WTC11 (cell line): ENCODE results near the gene NAAA. TPM values are rescaled to one million over a fixed set of nuclear protein-coding genes. Genes with fewer than 3 reads are reported as not detected.

Source experiments
- ATAC-seq: fragments of 200-7000 bp; cut with Tn5 transposase; 2 replicates; pipeline ENCODE4 v1.10.0; 2021; ENCODE audit warnings: mild to moderate bottlenecking, moderate library complexity
- CTCF ChIA-PET: fragments of 300-600 bp; sonication (Branson Sonifier 250); formaldehyde crosslinking; loops from one replicate; lab custom pipeline; 2021; ENCODE audit warnings: antibody characterized with exemption; lab: Charles Lee
- POLR2A ChIA-PET: fragments of 350-600 bp; sonication (Branson Sonifier 250); formaldehyde crosslinking; loops from one replicate; lab custom pipeline; 2021; ENCODE audit warnings: antibody characterized with exemption; lab: Charles Lee
- DNase-seq: peaks from one replicate; pipeline ENCODE4 v3.0.0; 2021; ENCODE audit warnings: low spot score
- H3K27ac Mint-ChIP-seq: 2 replicates; pipeline ENCODE4 v1.8.0; 2021; ENCODE audit warnings: mixed read lengths
- H3K27me3 Mint-ChIP-seq: 2 replicates; pipeline ENCODE4 v1.8.0; 2021; ENCODE audit warnings: low read depth, mild to moderate bottlenecking, moderate library complexity, mixed read lengths
- H3K36me3 Mint-ChIP-seq: 2 replicates; pipeline ENCODE4 v1.8.0; 2021; ENCODE audit warnings: mixed read lengths
- H3K4me1 Mint-ChIP-seq: 2 replicates; pipeline ENCODE4 v1.8.0; 2022; ENCODE audit warnings: mixed read lengths
- H3K4me3 Mint-ChIP-seq: 2 replicates; pipeline ENCODE4 v1.8.0; 2021; ENCODE audit warnings: mild to moderate bottlenecking, moderate library complexity, mixed read lengths
- H3K9me3 Mint-ChIP-seq: 2 replicates; pipeline ENCODE4 v1.8.0; 2021; ENCODE audit warnings: mixed read lengths
- ESRRA ChIP-seq: sonication (generic); formaldehyde crosslinking; IDR thresholded peaks from 2 replicates; pipeline ENCODE4 v1.8.1; 2022; ENCODE audit warnings: mild to moderate bottlenecking, missing genetic modification reagents, borderline replicate concordance
- GABPB1 ChIP-seq: sonication (generic); formaldehyde crosslinking; IDR thresholded peaks from 2 replicates; pipeline ENCODE4 v1.8.1; 2023; ENCODE audit warnings: mild to moderate bottlenecking, missing genetic modification reagents
- GRHL2 ChIP-seq: fragments of 250-450 bp; sonication (Bioruptor Pico); IDR thresholded peaks from 2 replicates; pipeline ENCODE4 v1.8.0; 2022; ENCODE audit warnings: mild to moderate bottlenecking, moderate library complexity; ENCODE audit not compliant: insufficient replicate concordance, severe bottlenecking
- JUN ChIP-seq: sonication (generic); formaldehyde crosslinking; IDR thresholded peaks from 2 replicates; pipeline ENCODE4 v1.8.0; 2023; ENCODE audit warnings: mild to moderate bottlenecking, missing genetic modification reagents
- MYBL2 ChIP-seq: sonication (generic); formaldehyde crosslinking; IDR thresholded peaks from 2 replicates; pipeline ENCODE4 v1.8.1; 2023; ENCODE audit warnings: mild to moderate bottlenecking, moderate library complexity, missing genetic modification reagents
- NR1H2 ChIP-seq: sonication (generic); formaldehyde crosslinking; IDR thresholded peaks from 2 replicates; pipeline ENCODE4 v1.9.0; 2021; ENCODE audit warnings: mild to moderate bottlenecking, moderate library complexity, missing genetic modification reagents
- SOX15 ChIP-seq: fragments of 250-450 bp; sonication (Bioruptor Pico); IDR thresholded peaks from 2 replicates; pipeline ENCODE4 v1.9.0; 2021; ENCODE audit warnings: mild to moderate bottlenecking
- TEAD4 ChIP-seq: sonication (generic); formaldehyde crosslinking; IDR thresholded peaks from 2 replicates; pipeline ENCODE4 v1.8.0; 2022; ENCODE audit warnings: mild to moderate bottlenecking, missing genetic modification reagents
- TP53 ChIP-seq: sonication (generic); formaldehyde crosslinking; IDR thresholded peaks from 2 replicates; pipeline ENCODE4 v1.8.1; 2023; ENCODE audit warnings: mild to moderate bottlenecking, missing genetic modification reagents
- ZNF423 ChIP-seq: fragments of 250-450 bp; sonication (Bioruptor Pico); IDR thresholded peaks from 2 replicates; pipeline ENCODE4 v2.1.2; 2022; ENCODE audit warnings: mild to moderate bottlenecking, moderate library complexity
- ZNF671 ChIP-seq: fragments of 250-450 bp; sonication (Bioruptor Pico); IDR thresholded peaks from 2 replicates; pipeline ENCODE4 v1.8.0; 2021; ENCODE audit warnings: mild to moderate bottlenecking
- total RNA-seq: library from RNA; stranded (reverse); gene quantifications from 3 replicates; pipeline ENCODE4 v1.2.3, GENCODE V29; 2021
- TF ChIP-seq, protein P1 (sequence below): sonication (generic); formaldehyde crosslinking; IDR thresholded peaks from 2 replicates; pipeline ENCODE4 v1.8.1; 2023; ENCODE audit warnings: mild to moderate bottlenecking, missing genetic modification reagents
- TF ChIP-seq, protein P2 (sequence below): sonication (generic); formaldehyde crosslinking; IDR thresholded peaks from 2 replicates; pipeline ENCODE4 v1.8.1; 2022; ENCODE audit warnings: mild to moderate bottlenecking, missing genetic modification reagents, moderate library complexity, borderline replicate concordance
- TF ChIP-seq, protein P3 (sequence below): fragments of 250-450 bp; sonication (Bioruptor Pico); IDR thresholded peaks from 2 replicates; pipeline ENCODE4 v2.1.2; 2022; ENCODE audit warnings: mild to moderate bottlenecking, moderate library complexity
- TF ChIP-seq, protein P4 (sequence below): sonication (generic); formaldehyde crosslinking; conservative IDR thresholded peaks from 2 replicates; pipeline ENCODE4 v1.8.1; 2023; ENCODE audit warnings: mild to moderate bottlenecking, low read depth, missing genetic modification reagents, moderate library complexity
- TF ChIP-seq, protein P5 (sequence below): sonication (generic); formaldehyde crosslinking; IDR thresholded peaks from 2 replicates; pipeline ENCODE4 v1.8.0; 2022; ENCODE audit warnings: mild to moderate bottlenecking, missing genetic modification reagents
- TF ChIP-seq, protein P6 (sequence below): sonication (generic); formaldehyde crosslinking; IDR thresholded peaks from 2 replicates; pipeline ENCODE4 v1.8.0; 2023; ENCODE audit warnings: missing genetic modification reagents, mild to moderate bottlenecking, borderline replicate concordance

NAAA gene
- total RNA-seq, 1 experiment from 2014 or later = 7.1 TPM

DNA sequence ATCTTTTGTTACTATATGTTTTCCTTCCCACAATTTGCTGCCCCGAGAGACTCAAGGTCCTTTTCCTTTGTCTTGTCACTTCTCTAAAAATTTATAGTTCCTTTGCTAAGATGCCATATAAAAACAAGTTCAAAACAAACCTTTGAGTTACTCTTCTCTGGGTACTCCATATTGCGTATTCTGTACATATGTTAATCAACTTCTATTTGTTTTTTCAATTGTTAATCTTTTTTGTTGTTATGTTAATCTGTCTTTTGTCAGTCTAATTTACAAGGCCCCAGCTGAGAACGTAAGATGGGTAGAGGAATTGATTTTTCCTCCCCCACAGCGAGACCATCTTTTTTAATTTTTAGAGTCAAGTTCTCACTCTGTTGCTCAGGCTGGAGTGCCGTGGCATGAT, 31.4 kb downstream of the NAAA start:
- ATAC-seq = peak; percentile 53

DNA sequence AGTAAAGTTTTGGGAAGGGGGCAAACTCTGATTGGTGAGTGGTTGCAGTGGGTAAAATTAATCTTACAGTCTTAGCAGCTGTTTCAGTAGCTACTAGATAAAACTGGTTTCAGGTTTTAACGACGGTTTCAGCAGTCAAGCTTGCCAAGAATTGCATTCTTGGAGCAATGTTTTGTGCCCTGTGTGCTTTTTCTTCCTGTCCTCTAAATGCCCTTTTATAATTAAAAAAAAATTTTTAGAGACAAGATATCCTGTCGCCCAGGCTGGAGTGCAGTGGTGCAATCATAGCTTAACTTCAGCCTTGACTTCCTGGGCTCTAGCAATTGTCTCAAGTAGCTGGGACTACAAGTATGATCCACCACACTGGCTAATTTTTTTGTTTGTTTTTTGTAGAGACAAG, 32.3 kb downstream of the NAAA start:
- ChIA-PET POLR2A (no interaction called here), CTCF (interaction anchor here (0.6 to 3.4 kb wide), 4 partner anchors 12 to 61 kb away, joined by 3 to 12 read pairs (median 5); no protein-coding TSS in a partner anchor)
- no peak for DNase-seq
- no peak overlapping the region for H3K27ac Mint-ChIP-seq
- H3K4me3 Mint-ChIP-seq = no peak overlapping the region
- peaks cover 35% of the 10 kb centered on the region for H3K36me3 Mint-ChIP-seq
- no peaks in the 10 kb centered on the region for H3K27me3 Mint-ChIP-seq
- peaks cover 32% of the 10 kb centered on the region for H3K9me3 Mint-ChIP-seq
- H3K4me1 Mint-ChIP-seq = peaks cover 23% of the 10 kb centered on the region
- no peak for ATAC-seq
- TF ChIP-seq JUN (CRISPR knock-in tag) = no peak
- TF ChIP-seq, protein P1, sequence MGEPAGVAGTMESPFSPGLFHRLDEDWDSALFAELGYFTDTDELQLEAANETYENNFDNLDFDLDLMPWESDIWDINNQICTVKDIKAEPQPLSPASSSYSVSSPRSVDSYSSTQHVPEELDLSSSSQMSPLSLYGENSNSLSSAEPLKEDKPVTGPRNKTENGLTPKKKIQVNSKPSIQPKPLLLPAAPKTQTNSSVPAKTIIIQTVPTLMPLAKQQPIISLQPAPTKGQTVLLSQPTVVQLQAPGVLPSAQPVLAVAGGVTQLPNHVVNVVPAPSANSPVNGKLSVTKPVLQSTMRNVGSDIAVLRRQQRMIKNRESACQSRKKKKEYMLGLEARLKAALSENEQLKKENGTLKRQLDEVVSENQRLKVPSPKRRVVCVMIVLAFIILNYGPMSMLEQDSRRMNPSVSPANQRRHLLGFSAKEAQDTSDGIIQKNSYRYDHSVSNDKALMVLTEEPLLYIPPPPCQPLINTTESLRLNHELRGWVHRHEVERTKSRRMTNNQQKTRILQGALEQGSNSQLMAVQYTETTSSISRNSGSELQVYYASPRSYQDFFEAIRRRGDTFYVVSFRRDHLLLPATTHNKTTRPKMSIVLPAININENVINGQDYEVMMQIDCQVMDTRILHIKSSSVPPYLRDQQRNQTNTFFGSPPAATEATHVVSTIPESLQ (CRISPR knock-in tag) = no peak
- no peak for TF ChIP-seq TP53 (CRISPR knock-in tag)
- TF ChIP-seq, protein P2, sequence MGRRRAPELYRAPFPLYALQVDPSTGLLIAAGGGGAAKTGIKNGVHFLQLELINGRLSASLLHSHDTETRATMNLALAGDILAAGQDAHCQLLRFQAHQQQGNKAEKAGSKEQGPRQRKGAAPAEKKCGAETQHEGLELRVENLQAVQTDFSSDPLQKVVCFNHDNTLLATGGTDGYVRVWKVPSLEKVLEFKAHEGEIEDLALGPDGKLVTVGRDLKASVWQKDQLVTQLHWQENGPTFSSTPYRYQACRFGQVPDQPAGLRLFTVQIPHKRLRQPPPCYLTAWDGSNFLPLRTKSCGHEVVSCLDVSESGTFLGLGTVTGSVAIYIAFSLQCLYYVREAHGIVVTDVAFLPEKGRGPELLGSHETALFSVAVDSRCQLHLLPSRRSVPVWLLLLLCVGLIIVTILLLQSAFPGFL (CRISPR knock-in tag) = no peak
- no peak for TF ChIP-seq SOX15 (CRISPR knock-in tag)
- TF ChIP-seq, protein P3, sequence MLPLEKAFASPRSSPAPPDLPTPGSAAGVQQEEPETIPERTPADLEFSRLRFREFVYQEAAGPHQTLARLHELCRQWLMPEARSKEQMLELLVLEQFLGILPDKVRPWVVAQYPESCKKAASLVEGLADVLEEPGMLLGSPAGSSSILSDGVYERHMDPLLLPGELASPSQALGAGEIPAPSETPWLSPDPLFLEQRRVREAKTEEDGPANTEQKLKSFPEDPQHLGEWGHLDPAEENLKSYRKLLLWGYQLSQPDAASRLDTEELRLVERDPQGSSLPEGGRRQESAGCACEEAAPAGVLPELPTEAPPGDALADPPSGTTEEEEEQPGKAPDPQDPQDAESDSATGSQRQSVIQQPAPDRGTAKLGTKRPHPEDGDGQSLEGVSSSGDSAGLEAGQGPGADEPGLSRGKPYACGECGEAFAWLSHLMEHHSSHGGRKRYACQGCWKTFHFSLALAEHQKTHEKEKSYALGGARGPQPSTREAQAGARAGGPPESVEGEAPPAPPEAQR = no peak

More for the DNA sequence above, 31.4 kb downstream of the NAAA start:
- peaks cover 35% of the 10 kb centered on the region for H3K36me3 Mint-ChIP-seq
- no peak overlapping the region for H3K4me3 Mint-ChIP-seq
- H3K4me1 Mint-ChIP-seq = peaks cover 28% of the 10 kb centered on the region
- ChIA-PET POLR2A (no interaction called here), CTCF (interaction anchor here (1.6 to 3.4 kb wide), 2 partner anchors 13 to 62 kb away, joined by 6 to 12 read pairs; no protein-coding TSS in a partner anchor)
- TF ChIP-seq TEAD4 (CRISPR knock-in tag) (no peak), ZNF671 (CRISPR knock-in tag) (no peak), MYBL2 (no peak), GRHL2 (CRISPR knock-in tag) (no peak), ESRRA (CRISPR knock-in tag) (no peak), ZNF423 (CRISPR knock-in tag) (no peak), GABPB1 (CRISPR knock-in tag) (no peak), NR1H2 (CRISPR knock-in tag) (no peak)
- TF ChIP-seq, protein P4, sequence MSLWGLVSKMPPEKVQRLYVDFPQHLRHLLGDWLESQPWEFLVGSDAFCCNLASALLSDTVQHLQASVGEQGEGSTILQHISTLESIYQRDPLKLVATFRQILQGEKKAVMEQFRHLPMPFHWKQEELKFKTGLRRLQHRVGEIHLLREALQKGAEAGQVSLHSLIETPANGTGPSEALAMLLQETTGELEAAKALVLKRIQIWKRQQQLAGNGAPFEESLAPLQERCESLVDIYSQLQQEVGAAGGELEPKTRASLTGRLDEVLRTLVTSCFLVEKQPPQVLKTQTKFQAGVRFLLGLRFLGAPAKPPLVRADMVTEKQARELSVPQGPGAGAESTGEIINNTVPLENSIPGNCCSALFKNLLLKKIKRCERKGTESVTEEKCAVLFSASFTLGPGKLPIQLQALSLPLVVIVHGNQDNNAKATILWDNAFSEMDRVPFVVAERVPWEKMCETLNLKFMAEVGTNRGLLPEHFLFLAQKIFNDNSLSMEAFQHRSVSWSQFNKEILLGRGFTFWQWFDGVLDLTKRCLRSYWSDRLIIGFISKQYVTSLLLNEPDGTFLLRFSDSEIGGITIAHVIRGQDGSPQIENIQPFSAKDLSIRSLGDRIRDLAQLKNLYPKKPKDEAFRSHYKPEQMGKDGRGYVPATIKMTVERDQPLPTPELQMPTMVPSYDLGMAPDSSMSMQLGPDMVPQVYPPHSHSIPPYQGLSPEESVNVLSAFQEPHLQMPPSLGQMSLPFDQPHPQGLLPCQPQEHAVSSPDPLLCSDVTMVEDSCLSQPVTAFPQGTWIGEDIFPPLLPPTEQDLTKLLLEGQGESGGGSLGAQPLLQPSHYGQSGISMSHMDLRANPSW = no peak
- TF ChIP-seq, protein P5, sequence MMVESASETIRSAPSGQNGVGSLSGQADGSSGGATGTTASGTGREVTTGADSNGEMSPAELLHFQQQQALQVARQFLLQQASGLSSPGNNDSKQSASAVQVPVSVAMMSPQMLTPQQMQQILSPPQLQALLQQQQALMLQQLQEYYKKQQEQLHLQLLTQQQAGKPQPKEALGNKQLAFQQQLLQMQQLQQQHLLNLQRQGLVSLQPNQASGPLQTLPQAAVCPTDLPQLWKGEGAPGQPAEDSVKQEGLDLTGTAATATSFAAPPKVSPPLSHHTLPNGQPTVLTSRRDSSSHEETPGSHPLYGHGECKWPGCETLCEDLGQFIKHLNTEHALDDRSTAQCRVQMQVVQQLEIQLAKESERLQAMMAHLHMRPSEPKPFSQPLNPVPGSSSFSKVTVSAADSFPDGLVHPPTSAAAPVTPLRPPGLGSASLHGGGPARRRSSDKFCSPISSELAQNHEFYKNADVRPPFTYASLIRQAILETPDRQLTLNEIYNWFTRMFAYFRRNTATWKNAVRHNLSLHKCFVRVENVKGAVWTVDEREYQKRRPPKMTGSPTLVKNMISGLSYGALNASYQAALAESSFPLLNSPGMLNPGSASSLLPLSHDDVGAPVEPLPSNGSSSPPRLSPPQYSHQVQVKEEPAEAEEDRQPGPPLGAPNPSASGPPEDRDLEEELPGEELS (CRISPR knock-in tag) = no peak
- TF ChIP-seq, protein P6, sequence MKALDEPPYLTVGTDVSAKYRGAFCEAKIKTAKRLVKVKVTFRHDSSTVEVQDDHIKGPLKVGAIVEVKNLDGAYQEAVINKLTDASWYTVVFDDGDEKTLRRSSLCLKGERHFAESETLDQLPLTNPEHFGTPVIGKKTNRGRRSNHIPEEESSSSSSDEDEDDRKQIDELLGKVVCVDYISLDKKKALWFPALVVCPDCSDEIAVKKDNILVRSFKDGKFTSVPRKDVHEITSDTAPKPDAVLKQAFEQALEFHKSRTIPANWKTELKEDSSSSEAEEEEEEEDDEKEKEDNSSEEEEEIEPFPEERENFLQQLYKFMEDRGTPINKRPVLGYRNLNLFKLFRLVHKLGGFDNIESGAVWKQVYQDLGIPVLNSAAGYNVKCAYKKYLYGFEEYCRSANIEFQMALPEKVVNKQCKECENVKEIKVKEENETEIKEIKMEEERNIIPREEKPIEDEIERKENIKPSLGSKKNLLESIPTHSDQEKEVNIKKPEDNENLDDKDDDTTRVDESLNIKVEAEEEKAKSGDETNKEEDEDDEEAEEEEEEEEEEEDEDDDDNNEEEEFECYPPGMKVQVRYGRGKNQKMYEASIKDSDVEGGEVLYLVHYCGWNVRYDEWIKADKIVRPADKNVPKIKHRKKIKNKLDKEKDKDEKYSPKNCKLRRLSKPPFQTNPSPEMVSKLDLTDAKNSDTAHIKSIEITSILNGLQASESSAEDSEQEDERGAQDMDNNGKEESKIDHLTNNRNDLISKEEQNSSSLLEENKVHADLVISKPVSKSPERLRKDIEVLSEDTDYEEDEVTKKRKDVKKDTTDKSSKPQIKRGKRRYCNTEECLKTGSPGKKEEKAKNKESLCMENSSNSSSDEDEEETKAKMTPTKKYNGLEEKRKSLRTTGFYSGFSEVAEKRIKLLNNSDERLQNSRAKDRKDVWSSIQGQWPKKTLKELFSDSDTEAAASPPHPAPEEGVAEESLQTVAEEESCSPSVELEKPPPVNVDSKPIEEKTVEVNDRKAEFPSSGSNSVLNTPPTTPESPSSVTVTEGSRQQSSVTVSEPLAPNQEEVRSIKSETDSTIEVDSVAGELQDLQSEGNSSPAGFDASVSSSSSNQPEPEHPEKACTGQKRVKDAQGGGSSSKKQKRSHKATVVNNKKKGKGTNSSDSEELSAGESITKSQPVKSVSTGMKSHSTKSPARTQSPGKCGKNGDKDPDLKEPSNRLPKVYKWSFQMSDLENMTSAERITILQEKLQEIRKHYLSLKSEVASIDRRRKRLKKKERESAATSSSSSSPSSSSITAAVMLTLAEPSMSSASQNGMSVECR (CRISPR knock-in tag) = no peak
- TF ChIP-seq, protein P1 (CRISPR knock-in tag) = no peak
- TF ChIP-seq, all 79 proteins: peak for 0
- H3K27ac Mint-ChIP-seq = peak overlapping the region; percentile 75
- peaks cover 32% of the 10 kb centered on the region for H3K9me3 Mint-ChIP-seq
- H3K27me3 Mint-ChIP-seq = no peaks in the 10 kb centered on the region
- DNase-seq = no peak
